ENCODE data around the gene FAM240A.
"Not testable (repeated sequence)": the region's sequence is repeated elsewhere in the genome, so short reads cannot be mapped to it uniquely, and the experiment has no call there.

FAM240A gene

GRCh38 chr3:46612324-46612723 lies at the start of gene FAM240A:
Gene FAM240A, plus strand, starts transcription at chr3:46612525. Its CDS starts 159 bp downstream, at chr3:46612684.
- no peak for DNase-seq

- no peak for DNase-seq
These were observed 47.9 kb upstream of the FAM240A start for GRCh38 chr3:46564190-46565021.

DNA sequence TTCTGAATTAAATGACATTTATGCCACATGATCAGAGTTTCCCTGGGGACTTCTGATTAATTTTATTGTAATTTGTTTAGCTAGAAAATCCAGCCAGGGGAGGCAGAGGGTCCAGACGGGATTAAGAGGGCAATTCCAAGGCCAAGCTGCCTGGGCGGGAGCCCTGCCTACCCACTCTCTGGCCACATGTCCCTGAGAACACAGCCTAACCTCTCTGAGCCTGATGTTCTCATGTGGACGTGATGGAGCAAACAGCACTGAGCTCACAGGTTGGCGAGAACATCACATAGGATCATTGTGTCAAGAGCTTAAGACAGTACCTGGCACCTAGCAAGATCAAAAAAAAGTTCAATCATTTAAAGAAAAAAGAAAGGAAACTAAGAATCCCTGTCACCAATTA lies 47.2 kb upstream of the FAM240A start:
- DNase-seq, result no peak

GRCh38 chr3:46565607-46566039 lies 46.7 kb upstream of the FAM240A start:
- DNase-seq, result no peak

DNA sequence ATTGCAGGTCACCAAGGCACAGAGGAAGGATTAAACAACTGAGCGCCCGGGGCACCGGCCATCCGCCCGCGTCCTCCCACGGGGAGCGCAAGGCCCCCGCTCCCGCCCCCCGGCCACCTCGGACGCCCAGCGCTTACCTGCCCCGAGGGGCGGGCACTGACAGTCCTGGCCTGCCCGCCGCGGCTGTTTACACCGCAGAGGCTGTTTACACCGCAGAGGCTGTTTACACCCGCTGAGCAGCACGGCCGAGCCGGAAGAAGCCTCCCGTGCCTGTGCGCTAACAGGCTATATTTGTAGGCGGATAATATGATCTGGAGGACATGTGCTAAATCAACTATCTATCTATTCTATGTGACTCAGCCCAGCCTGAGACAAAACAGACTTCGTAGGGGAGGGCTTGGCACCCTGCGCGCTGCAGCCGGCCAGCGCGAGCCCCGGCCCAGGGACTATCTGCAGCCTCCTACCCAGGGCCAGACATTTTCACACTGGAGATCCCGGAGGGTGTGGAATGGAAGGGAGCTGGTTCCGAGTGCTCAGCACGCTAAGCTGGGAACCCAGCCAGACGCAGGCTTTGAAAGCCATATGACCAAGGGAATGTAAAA lies 46.2 kb upstream of the FAM240A start, which contains the start of gene LRRC2:
Gene LRRC2 (minus strand): TSS at position 263 of the 602 bp plus-strand sequence. CDS start 14,711 bp downstream, outside the sequence.
- no peak for DNase-seq

GRCh38 chr3:46571684-46572083 lies 40.6 kb upstream of the FAM240A start:
- DNase-seq, result no peak

GRCh38 chr3:46573701-46574100 lies 38.6 kb upstream of the FAM240A start:
- no peak for DNase-seq

- DNase-seq, result no peak
These were observed 38.1 kb upstream of the FAM240A start for GRCh38 chr3:46574243-46574646.

- DNase-seq, result no peak
These were observed 37.3 kb upstream of the FAM240A start for GRCh38 chr3:46574881-46575576.

- no peak for DNase-seq
These were observed 36.6 kb upstream of the FAM240A start for GRCh38 chr3:46575577-46576222.

- DNase-seq, result no peak
These were observed 35.9 kb upstream of the FAM240A start for GRCh38 chr3:46576386-46576785.

DNA sequence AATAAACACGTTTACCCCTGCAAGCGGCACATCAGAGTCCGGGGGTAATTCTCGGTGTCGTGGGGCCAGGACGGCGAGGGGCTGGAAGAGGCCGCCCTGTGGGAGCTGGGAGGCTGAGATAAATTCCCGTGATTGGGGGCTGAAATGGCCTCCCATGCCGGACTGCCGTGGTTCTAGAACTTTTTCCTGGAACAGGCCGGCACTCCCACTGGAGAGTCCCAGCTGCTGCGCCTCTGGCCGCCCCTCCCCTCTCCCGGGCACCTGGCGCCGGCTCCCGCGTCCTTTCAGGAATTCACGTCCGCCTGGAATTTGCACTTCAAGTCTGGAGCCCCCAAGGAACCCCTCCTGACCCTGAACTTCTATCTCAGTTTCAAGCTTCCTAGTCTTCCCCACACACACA lies 35.4 kb upstream of the FAM240A start:
- no peak for DNase-seq

GRCh38 chr3:46577580-46578249 lies 34.6 kb upstream of the FAM240A start:
- not testable (repeated sequence) for DNase-seq

- no peak for DNase-seq
These were observed 33.2 kb upstream of the FAM240A start for GRCh38 chr3:46578973-46579755.

- DNase-seq, result no peak
These were observed 32.5 kb upstream of the FAM240A start for GRCh38 chr3:46579756-46580286.

- DNase-seq, result no peak
These were observed 31.6 kb upstream of the FAM240A start for GRCh38 chr3:46580675-46581074.

DNA sequence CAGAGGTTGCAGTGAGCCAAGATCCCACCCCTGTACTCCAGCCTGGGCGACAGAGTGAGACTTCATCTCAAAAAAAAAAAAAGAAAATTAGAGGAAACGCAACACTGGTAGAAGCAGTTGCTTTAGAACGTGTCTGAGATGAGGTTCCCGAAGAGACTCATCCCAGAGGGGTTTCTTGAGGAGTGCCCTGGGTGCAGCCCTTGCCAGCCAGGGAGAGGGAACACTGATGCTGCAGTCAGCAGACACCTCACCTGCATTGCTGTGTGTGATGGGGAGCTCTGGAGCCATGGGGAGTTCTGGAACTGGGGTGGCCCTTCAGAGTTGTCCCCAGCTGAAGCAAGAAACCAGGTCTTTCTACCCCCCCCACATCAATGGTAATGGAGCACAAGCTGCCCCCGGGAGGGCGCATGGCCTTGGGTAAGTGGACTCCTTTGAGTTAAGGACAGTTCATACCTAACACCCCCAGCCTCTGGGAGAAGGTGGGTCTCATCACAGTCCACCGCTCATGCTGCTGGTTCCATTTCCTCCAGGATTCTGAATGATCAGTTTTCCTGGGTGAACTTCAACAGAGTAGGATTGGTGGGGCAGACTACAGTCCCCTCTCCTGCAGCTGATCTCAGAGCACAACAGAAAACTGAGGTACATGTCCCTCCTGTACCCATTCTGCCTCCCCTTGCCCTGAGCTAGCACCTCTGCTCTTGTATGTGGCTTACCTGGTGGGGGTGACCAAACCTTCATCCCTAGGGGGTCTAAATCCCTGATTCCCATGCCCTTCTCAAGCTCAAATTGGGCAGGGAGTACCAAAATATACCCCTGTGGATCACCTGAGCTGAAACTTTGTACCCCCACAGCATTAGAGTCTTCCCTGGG lies 27.5 kb upstream of the FAM240A start:
- no peak for DNase-seq

- DNase-seq, result no peak
These were observed 26.3 kb upstream of the FAM240A start for GRCh38 chr3:46585799-46586693.

- DNase-seq, result no peak
These were observed 25.5 kb upstream of the FAM240A start for GRCh38 chr3:46586738-46587246.

All from NCI-H524 treated with DMSO at 0.1 percent for 48 hours (cell line).